Activated T-helper 2 cell treated with anti-CD3 and anti-CD28 coated beads, Interferon-gamma antibody, Interleukin-2, Interleukin-4, amounts not matched to agents 10 μg/mL and 5 μg/mL and 100 μg/mL, durations not matched to agents 14 hours and 24 hours and 36 hours (primary cell): Measurements from ENCODE around the gene CACNG8. TPM values are rescaled to one million over a fixed set of nuclear protein-coding genes. Genes with fewer than 3 reads are reported as not detected.

ENCODE experiments used
- DNase-seq: peaks from one replicate; pipeline ENCODE4 v3.0.0; 2021; ENCODE audit warnings: low spot score
- H3K27ac Mint-ChIP-seq: one replicate; pipeline ENCODE4 v1.8.0; 2021; ENCODE audit warnings: mixed read lengths
- H3K27me3 Mint-ChIP-seq: one replicate; pipeline ENCODE4 v1.8.0; 2021; ENCODE audit warnings: low read depth, mixed read lengths
- H3K36me3 Mint-ChIP-seq: one replicate; pipeline ENCODE4 v1.8.0; 2021; ENCODE audit warnings: low read depth, mixed read lengths
- H3K4me1 Mint-ChIP-seq: one replicate; pipeline ENCODE4 v1.8.0; 2021; ENCODE audit warnings: low read depth, mixed read lengths
- H3K4me3 Mint-ChIP-seq: one replicate; pipeline ENCODE4 v1.8.0; 2021; ENCODE audit warnings: low read depth, mild to moderate bottlenecking, moderate library complexity, mixed read lengths
- H3K9me3 Mint-ChIP-seq: one replicate; pipeline ENCODE4 v1.8.0; 2021; ENCODE audit warnings: mixed read lengths
- intact Hi-C: fragments of 100-400 bp; cut with micrococcal nuclease; formaldehyde crosslinking; loops from one replicate; pipeline ENCODE4 v1.15.1; 2023
- total RNA-seq: library from RNA; stranded (reverse); gene quantifications from 2 replicates; pipeline ENCODE4 v1.2.3, GENCODE V29; 2022

Gene CACNG8
- total RNA-seq, 1 donor from 2014 or later: not detected

GRCh38 chr19:53951436-53951835 is 11.3 kb upstream of the CACNG8 start:
- Mint-ChIP-seq H3K36me3 (no peaks in the 10 kb centered on the region), H3K27ac (no peak overlapping the region), H3K27me3 (peaks cover 8% of the 10 kb centered on the region), H3K4me1 (no peaks in the 10 kb centered on the region), H3K9me3 (no peaks in the 10 kb centered on the region), H3K4me3 (no peak overlapping the region)
- intact Hi-C loops: no loop called here
- DNase-seq: no peak

- no peaks in the 10 kb centered on the region for H3K36me3 Mint-ChIP-seq
- intact Hi-C loops: no loop called here
- H3K4me3 Mint-ChIP-seq: no peak overlapping the region
- H3K9me3 Mint-ChIP-seq: no peaks in the 10 kb centered on the region
- no peak for DNase-seq
- peaks cover 9% of the 10 kb centered on the region for H3K27me3 Mint-ChIP-seq
- no peaks in the 10 kb centered on the region for H3K4me1 Mint-ChIP-seq
- H3K27ac Mint-ChIP-seq: no peak overlapping the region
These were observed 10.8 kb upstream of the CACNG8 start for GRCh38 chr19:53951947-53952346.

- no peak overlapping the region for H3K27ac Mint-ChIP-seq
- H3K27me3 Mint-ChIP-seq: peaks cover 19% of the 10 kb centered on the region
- no peaks in the 10 kb centered on the region for H3K9me3 Mint-ChIP-seq
- no peaks in the 10 kb centered on the region for H3K36me3 Mint-ChIP-seq
- no peaks in the 10 kb centered on the region for H3K4me1 Mint-ChIP-seq
- no peak for DNase-seq
- no peak overlapping the region for H3K4me3 Mint-ChIP-seq
- intact Hi-C loops: no loop called here
These were observed 9.4 kb upstream of the CACNG8 start for GRCh38 chr19:53953383-53953782.

- Mint-ChIP-seq H3K27ac (no peak overlapping the region), H3K27me3 (peaks cover 52% of the 10 kb centered on the region), H3K4me1 (peaks cover 2% of the 10 kb centered on the region), H3K9me3 (no peaks in the 10 kb centered on the region), H3K4me3 (no peak overlapping the region), H3K36me3 (no peaks in the 10 kb centered on the region)
- intact Hi-C loops: no loop called here
- DNase-seq: no peak
These were observed 5.1 kb upstream of the CACNG8 start for GRCh38 chr19:53957448-53958167.

- Mint-ChIP-seq H3K4me3 (no peak overlapping the region), H3K9me3 (no peaks in the 10 kb centered on the region), H3K36me3 (no peaks in the 10 kb centered on the region), H3K27me3 (peaks cover 52% of the 10 kb centered on the region), H3K27ac (no peak overlapping the region), H3K4me1 (peaks cover 2% of the 10 kb centered on the region)
- no peak for DNase-seq
- intact Hi-C loops: no loop called here
These were observed 4.6 kb upstream of the CACNG8 start for GRCh38 chr19:53958168-53958571.

GRCh38 chr19:53958823-53959757 is 3.6 kb upstream of the CACNG8 start:
- no peak for DNase-seq
- Mint-ChIP-seq H3K4me3 (no peak overlapping the region), H3K27ac (no peak overlapping the region), H3K9me3 (no peaks in the 10 kb centered on the region), H3K36me3 (no peaks in the 10 kb centered on the region), H3K27me3 (peaks cover 60% of the 10 kb centered on the region), H3K4me1 (peaks cover 2% of the 10 kb centered on the region)
- intact Hi-C loops: no loop called here

GRCh38 chr19:53960187-53960586 is 2.5 kb upstream of the CACNG8 start:
- no peaks in the 10 kb centered on the region for H3K36me3 Mint-ChIP-seq
- H3K9me3 Mint-ChIP-seq: no peaks in the 10 kb centered on the region
- H3K4me1 Mint-ChIP-seq: peaks cover 2% of the 10 kb centered on the region
- H3K27ac Mint-ChIP-seq: no peak overlapping the region
- no peak overlapping the region for H3K4me3 Mint-ChIP-seq
- intact Hi-C loops: no loop called here
- DNase-seq: no peak
- H3K27me3 Mint-ChIP-seq: peaks cover 68% of the 10 kb centered on the region

GRCh38 chr19:53960886-53961285 is 1.9 kb upstream of the CACNG8 start:
- Mint-ChIP-seq H3K4me1 (peaks cover 2% of the 10 kb centered on the region), H3K27ac (no peak overlapping the region), H3K9me3 (no peaks in the 10 kb centered on the region), H3K36me3 (no peaks in the 10 kb centered on the region), H3K4me3 (no peak overlapping the region), H3K27me3 (peaks cover 70% of the 10 kb centered on the region)
- intact Hi-C loops: no loop called here
- DNase-seq: no peak

GRCh38 chr19:53961523-53962356 is 997 bp upstream of the CACNG8 start:
- H3K9me3 Mint-ChIP-seq: no peaks in the 10 kb centered on the region
- H3K4me1 Mint-ChIP-seq: peaks cover 2% of the 10 kb centered on the region
- H3K4me3 Mint-ChIP-seq: no peak overlapping the region
- no peaks in the 10 kb centered on the region for H3K36me3 Mint-ChIP-seq
- H3K27me3 Mint-ChIP-seq: peaks cover 70% of the 10 kb centered on the region
- intact Hi-C loops: no loop called here
- H3K27ac Mint-ChIP-seq: no peak overlapping the region
- DNase-seq: no peak

- no peaks in the 10 kb centered on the region for H3K4me1 Mint-ChIP-seq
- no peak overlapping the region for H3K4me3 Mint-ChIP-seq
- no peak for DNase-seq
- H3K27ac Mint-ChIP-seq: no peak overlapping the region
- intact Hi-C loops: no loop called here
- H3K36me3 Mint-ChIP-seq: no peaks in the 10 kb centered on the region
- H3K9me3 Mint-ChIP-seq: no peaks in the 10 kb centered on the region
- H3K27me3 Mint-ChIP-seq: peaks cover 42% of the 10 kb centered on the region
These were observed 2.4 kb downstream of the CACNG8 start for GRCh38 chr19:53965091-53965490.

GRCh38 chr19:53966931-53967330 is 4.2 kb downstream of the CACNG8 start:
- Mint-ChIP-seq H3K27ac (no peak overlapping the region), H3K4me3 (no peak overlapping the region), H3K36me3 (no peaks in the 10 kb centered on the region), H3K9me3 (no peaks in the 10 kb centered on the region), H3K27me3 (peaks cover 29% of the 10 kb centered on the region), H3K4me1 (no peaks in the 10 kb centered on the region)
- DNase-seq: no peak
- intact Hi-C loops: no loop called here

GRCh38 chr19:53969366-53969765 is 6.6 kb downstream of the CACNG8 start:
- DNase-seq: no peak
- H3K27me3 Mint-ChIP-seq: peaks cover 16% of the 10 kb centered on the region
- no peaks in the 10 kb centered on the region for H3K4me1 Mint-ChIP-seq
- no peak overlapping the region for H3K4me3 Mint-ChIP-seq
- intact Hi-C loops: no loop called here
- no peak overlapping the region for H3K27ac Mint-ChIP-seq
- H3K9me3 Mint-ChIP-seq: no peaks in the 10 kb centered on the region
- H3K36me3 Mint-ChIP-seq: no peaks in the 10 kb centered on the region
